CD4-positive, alpha-beta T cell treated with Interleukin-21 for 1 hour (primary cell): Measurements from ENCODE around the gene SLC8A2.

Source experiments
- DNase-seq: peaks from one replicate; pipeline ENCODE4 v3.0.0-alpha.2; 2020

The SLC8A2 gene

GRCh38 chr19:47485210-47485609 lies 13.5 kb upstream of the SLC8A2 start:
- no peak for DNase-seq

DNA sequence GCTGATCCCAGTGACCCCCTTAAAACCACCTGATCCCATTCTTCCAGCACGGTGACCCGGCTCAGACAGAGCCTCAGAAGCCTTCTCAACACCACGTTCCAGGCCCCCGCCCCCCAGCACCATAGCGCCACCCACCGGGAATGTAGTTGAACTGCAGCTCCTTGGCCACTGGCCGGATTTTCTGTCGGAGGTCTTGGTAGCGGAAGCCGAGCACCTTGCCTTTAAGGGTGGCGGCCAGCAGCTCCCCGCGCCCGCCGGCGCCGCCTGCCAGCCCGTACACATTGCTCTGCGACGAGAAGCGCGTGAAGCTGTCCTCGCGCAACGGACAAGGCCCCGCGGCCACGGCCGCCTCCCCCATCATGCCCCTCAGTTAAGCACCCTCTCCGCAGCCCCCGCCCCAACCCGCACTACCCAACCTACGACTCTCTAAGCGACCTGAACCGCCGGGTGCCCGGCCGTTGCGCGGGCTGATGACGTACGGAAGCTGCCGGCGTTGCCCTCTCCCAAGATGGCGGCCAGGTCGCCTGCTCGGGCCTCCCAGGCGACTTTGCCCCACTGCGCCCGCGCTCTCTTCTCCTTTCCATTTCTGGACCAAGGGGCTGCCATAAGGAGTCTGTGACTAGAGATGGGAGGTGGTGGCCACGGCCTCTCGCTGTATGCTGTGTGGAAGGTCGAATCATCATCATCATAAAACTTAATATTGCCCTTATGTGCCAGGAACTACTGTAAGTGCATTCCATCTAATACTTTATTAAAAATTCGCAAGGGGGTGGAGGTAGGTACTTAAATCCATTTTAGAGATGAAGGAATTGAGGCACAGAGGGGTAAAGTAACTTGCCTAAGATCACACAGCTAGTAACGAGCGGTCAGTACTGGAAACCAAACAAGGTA lies 12.4 kb upstream of the SLC8A2 start, which contains the start of gene KPTN:
KPTN (minus strand) TSS at position 420 of the 891 bp plus-strand sequence; CDS start at position 361, 59 bp downstream.
- peak; percentile 89 for DNase-seq

- no peak for DNase-seq
Observed at GRCh38 chr19:47483200-47483599, 11.5 kb upstream of the SLC8A2 start.

DNA sequence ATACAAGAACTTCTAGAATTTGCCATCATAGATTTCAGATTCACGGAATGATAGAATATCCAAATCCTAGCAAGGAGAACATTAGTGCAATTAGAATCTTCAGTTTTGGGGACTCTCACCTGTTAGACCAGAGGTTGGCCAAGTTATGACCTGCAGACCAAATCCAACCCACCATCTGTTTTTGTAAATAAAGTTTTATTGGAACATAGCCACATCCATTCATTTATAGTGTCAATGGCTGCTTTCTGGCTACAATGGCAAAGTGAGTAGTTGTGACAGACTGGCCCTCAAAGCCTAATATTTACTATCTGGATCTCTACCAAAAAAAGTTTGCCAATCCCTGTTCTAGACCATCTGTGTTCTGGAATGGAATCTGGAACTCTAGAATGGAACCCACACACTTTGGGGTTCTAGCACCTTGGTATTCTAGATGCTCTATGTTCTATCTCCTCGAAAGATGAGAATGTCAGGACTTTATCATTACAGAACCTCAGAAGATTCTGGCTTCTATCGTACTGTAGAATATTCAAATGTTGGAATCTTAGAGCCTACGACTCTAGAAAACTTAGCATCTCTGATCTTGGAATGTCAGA lies 9.9 kb upstream of the SLC8A2 start:
- no peak for DNase-seq

GRCh38 chr19:47480658-47481057 lies 9.0 kb upstream of the SLC8A2 start:
- DNase-seq, result no peak

DNA sequence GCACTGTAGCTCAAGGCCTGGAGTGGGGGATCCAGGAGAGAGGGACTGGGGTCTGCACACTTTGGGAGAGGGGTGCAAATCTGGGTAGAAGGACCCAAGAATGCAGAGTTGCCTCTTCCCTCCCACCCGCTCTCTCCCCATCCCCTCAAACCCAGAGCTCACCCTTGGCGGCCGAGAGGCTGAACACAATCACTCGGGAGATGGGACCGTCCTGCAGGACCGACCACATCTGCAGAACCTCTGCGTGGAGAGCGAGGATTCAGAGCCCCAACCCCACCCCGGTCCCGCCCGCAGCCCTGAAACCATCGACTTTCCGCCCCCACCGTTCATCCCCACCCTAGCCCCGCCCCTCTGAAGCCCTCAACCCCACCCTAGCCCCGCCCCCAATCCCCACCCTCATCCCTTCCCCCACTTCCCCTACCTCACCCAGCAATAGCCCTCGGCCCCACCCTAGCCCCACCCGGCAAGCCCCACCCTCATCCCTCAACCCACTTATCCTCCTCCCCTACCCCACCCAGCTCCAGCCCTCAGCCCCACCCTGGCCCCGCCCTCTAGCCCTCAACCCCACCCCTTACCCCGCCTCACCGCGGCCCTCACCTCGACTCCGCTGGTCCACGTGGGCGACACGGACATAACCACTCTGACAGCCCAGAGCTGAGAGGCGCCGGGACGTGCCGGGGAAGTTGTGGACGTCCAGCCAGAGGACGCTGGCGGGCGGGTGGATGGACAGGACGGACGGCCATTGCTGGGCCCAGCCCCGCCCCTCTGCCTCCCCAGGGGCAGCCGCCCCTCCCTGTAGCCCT lies 8.2 kb upstream of the SLC8A2 start:
- no peak for DNase-seq

DNA sequence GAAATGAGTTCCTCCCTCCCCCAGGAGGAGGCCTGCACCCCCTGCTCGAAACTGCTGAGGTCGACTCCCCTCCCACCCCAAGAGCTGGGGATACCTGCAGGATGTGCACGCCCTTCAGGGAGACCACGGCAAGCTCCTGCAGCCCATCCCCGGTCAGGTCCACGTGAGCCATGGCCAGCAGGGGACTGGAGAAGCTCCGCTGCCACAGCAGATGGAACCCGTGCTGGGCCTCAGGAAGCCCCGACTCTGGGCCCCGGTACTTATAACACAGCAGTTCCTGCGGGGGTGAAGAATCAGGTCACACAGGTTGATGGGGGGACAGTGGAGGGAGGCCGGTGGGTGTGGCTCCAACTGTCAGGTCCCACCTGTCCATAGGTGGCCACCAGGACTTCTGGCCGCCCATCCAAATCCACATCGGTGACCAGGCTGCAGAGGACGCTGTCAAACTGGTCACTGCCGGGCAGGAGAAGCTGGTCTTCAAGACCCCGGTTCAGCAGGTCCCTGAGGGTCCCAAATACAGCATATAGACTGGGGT lies 4.8 kb upstream of the SLC8A2 start:
- DNase-seq, result no peak

DNA sequence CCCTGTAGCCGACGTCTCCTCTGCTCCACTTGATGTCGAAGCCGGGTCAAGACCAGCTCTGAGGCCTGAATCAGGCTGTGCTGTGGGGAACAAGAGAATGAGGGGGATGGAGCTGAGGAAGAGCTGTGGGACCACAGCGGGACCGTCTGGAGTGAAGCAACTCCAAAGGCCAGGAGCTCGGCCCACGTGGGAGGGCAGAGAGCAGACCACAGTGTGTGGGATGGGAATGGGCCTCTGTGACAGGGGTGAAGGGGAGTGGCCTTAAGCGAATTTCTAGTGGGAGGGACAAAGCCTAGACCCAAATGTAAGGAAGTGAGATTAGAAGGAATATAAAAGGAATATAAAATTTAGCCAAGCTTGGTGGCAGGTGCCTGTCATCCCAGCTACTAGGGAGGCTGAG lies 3.8 kb upstream of the SLC8A2 start:
- no peak for DNase-seq

DNA sequence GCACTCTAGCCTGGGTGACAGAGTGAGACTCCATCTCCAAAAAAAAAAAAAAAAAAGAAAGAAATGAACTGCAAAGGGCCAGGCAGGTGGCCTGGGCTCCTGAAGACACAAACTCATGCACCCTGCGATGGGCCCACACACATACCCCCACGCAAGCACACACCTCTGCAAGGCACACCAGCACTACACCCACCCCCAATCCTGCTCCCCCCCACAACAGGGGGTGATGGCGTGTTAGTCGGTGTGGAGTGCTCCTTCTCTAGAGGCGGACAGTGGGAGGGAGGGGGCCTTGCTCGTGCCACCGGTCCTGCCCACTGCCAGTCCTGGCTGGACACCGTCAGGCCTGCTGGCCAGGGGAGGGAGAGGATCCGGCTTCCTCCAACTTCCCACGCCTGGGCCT lies 1.6 kb upstream of the SLC8A2 start:
- DNase-seq, result no peak

DNA sequence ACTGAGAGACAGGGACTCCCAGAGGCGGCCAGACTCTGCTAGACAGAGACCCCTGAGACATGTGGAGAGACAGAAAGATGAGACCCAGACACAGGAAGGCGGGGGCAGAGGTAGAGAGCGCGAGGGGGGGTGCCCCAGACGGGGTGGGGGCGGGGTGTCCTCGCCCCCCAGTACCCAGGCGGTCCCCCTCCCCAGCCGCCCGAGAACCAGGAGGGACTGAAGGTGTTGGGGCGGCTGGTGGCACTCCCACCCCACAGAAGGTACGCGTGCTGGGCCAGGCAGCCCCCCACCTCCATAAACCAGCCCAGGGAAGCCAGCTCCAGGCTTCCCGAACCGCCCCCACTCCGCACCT lies 336 bp downstream of the SLC8A2 start:
- no peak for DNase-seq

DNA sequence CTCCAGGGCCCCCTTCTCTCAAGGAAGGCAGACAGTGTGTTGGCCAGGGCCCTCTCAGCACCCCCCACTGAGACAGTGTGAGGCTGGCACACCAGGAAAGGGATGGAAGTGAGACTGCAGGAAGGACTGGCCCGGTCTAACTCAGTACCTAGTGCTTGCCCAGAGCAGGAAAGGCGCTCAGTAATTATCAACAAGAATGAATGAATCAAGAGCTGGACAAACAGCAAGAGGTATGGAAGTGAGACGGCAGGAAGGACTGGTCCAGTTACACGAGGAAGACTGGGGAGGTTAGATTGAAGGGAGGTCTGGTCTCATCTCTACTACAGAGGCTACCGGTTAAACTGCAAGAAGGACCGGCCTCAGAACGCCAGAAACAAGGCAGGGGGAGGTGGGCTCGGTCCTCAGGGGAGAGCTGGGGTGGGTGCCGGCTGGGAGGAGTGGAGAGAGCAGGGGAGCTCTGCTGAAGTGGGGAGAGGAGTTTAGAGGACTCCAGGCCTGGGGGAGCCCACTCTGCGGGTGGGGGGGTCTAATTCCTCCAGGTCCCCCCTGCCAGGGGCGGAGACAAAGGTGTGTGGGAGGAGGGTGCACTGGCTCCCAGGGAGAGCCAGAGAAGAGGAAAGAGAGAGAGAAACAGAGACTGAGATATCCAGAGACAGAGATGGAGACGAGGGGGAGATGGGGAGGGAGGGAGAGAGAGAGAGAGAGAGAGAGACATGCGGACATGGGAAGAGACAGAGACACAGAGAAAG lies 1.1 kb downstream of the SLC8A2 start:
- no peak for DNase-seq

DNA sequence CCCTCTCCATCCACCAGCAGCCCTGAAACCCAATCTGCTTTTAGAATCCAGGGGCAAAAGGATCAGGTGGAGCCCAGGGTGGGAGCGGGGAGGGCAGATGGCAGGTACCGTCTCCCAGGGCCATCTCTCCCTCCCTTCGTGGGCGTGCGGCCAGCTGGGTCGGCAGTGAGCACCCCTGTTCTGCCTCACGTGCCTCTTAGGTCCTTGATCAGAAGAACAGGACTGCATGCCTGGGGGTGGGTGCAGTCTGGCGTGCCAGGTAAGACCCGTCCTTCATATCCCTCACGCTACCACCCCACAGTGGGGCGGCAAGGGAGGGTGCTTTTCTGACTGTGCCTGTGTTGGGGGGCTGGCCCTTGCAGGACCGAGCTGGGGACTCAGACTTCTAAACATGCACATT lies 2.0 kb downstream of the SLC8A2 start:
- no peak for DNase-seq

- DNase-seq, result no peak
Observed at GRCh38 chr19:47469363-47469700, 2.4 kb downstream of the SLC8A2 start.

- DNase-seq, result no peak
Observed at GRCh38 chr19:47467914-47468313, 3.8 kb downstream of the SLC8A2 start.

GRCh38 chr19:47465957-47466356 lies 5.7 kb downstream of the SLC8A2 start:
- no peak for DNase-seq

GRCh38 chr19:47464675-47465419 lies 6.8 kb downstream of the SLC8A2 start:
- no peak for DNase-seq

DNA sequence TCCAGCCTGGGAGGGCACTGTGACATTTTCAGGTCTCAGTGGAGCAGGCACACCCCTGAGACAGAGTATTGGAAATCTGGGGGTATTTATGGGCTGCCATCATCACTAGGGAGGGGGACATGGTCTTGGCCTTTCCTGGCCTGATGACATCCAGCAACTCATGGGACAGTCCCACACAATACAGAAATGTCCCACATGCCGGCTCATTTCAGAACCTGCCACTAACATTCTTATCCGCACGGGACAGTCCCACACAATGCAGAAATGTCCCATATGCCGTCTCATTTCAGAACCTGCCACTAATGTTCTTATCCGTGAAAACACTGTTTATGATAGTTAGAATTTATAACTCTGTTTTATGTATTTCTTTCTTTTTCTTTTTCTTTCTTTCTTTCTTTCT lies 9.8 kb downstream of the SLC8A2 start:
- DNase-seq, result no peak

DNA sequence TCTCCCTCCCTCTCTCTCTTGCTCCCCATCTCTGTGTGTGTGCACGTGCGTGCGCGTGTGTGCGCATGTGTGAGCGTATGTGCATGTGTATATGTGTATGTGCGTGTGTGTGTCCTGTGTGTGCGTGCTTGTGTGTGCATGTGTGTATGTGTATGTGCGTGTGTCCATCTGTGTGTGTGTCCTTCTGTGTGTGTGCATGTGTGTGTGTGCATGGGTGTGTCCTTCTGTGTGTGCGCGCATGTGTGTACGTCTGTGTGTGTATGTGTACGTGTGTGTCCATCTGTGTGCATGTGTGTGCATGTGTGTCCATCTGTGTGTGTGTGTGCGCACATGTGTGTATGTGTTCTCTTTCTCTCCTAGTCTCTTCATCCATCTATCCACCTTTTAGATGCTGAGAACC lies 12.2 kb downstream of the SLC8A2 start:
- DNase-seq, result no peak

GRCh38 chr19:47458672-47459071 lies 13.0 kb downstream of the SLC8A2 start:
- DNase-seq, result no peak

GRCh38 chr19:47456721-47457474 lies 14.8 kb downstream of the SLC8A2 start:
- DNase-seq, result no peak

- DNase-seq, result no peak
Observed at GRCh38 chr19:47450478-47450877, 21.2 kb downstream of the SLC8A2 start.
